EH (cell line): ENCODE data around the gene TSPAN4.
A peak's percentile ranks its signal among the peaks of the same experiment; 100 is the strongest.

Experiments used
- DNase-seq: peaks from one replicate; pipeline ENCODE4 v3.0.0-alpha.2; 2015; ENCODE audit warnings: low read depth

Gene TSPAN4

DNA sequence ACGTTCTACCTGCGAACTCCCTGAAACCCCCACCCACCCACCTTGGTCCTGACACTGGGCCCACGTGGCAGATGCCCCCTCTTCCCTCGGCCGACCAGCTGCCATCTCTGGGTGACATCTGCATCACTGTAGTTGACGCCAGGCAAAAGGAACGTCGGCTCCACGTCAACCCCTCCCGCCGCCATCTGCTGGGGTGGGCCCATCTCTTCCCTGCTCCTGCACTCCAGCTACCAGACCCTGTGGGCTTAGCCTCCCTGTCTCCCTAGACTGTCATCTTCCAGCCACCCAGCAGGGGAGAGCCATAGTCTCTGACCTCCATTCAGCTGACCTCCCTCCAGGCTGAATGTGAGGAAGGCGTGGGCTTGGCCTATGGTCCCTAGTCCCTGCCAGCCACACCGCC lies 46.6 kb downstream of the TSPAN4 start:
- DNase-seq = no peak

DNA sequence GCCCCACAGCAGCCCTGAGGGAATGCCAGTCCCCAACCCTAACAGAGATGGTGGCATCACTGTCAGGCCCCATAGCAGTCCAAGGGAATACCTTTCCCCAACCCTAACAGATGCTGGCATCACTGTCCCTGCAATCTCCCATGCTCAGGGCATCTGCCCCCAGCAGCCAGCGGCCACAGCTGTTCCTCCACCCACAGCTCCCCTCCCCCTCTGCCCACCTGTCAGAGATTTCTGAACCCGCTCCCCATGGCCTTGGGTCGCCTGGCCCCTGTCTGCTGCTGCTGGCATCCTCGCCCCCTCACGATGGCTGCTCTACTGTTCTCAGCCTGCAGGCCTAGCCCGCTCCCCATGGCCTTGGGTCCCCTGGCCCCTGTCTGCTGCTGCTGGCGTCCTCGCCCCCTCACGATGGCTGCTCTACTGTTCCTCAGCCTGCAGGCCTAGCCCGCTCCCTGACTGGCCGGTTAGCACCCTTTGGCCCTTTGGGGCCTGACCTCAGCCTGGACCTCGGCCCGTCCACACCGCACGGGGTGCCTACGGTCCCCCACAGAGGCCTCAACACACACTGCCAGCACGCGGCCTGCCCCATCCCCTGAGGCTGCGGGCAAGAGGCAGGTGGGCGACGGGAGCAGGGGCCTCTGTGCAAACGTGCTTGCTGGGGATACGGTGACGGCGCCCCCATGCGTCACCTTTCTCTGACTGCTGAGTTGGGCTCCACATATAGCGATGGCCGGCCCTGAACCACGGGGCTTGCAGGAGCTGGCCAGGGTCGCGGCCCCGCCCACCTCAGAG lies 47.2 kb downstream of the TSPAN4 start:
- DNase-seq = no peak

DNA sequence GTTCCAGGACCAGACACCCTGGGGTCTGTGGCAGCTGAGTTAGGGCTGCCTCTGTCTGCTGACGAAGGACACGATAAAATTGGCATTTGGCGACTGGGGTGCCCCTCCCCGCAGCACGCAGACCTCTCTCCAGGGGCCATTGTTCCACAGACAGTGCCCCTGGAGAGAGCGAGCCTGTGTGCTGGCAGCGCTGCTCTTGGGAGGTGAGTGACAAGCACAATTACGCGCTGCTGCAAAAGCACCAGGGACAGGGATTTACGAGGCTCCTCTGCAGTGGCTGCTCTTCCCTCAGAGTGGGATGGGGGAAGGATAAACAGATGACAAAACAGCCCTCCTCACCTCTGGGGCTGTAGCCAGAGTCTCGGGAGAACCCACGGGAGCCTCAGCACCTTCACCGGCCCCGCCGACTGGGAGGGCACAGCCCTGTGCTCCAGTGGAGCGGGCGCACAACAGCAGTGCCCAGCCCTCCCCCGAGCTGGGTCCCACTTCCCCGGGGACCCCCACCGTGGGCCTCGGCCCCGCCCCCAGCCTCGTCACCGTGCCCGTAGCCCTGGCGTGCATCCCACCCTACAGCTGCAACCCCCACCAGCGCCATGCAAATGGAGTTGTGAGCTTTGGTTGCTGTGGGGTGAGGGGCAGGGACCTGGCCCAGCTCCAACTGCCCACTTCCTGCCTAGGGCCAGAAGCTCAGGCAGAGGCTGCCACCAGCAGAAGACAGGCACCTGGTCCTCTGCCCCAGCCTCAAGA lies 48.3 kb downstream of the TSPAN4 start:
- DNase-seq = no peak

DNA sequence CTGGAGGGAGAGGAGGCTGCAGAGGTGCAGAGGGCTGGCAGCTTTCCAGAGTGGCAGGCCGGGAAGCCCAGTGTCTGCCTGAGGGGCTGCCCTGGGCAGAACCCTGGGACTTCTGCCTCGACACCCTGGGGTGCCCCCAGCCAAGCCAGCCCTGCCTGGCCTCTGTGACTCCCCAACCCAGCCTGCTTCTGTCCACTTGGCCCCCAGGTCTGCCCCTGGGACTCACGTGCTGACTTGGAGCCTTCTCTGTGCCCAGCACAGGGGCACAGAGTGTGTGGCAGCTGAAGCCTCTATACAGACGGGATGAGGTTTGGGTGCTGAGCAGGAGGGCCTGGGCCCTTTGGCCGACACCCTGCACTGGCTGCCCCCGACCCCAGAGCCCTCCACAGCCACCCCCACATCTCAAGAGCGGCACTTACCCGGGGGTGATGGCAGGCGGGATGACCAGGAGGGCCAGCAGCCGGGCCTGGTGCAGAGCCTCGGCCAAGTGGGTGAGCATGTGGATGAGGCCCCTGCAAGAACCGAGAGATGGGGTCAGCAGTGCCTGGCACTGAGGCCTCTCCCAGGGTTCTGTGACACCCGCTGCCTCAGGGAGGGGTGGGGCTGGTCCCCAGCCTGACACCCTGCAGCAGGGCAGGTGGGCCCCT lies 50.5 kb downstream of the TSPAN4 start:
- no peak for DNase-seq

DNA sequence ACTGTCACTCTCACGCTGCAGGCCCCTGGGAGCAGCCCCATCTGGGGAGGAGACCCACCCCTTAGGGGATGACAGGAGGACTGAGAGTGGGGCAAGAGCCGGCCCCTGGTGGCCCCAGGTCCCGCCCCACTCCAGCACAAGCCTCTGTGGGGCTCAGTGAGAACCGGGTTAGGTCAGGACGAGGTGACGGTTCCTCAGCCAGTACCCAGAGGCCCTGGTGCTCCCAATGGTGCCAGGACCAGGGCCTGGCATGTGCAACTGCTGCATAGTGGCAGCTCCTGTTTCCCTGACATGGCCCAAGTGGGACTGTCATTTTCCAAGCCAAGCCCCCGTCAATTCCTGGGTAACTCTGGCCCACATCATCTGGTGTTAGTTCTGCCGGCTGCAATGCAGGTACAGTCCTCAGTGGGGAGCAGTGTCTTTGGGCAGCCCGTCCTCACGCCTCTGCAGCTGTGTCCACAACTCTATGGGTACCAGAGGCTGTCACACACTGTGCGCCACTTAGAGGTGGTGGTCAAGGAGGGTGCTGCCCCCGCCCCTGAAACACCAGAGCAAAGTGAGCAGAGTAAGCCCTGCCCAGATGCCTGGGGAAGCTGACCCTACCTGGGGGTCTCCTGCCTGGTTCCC lies 52.0 kb downstream of the TSPAN4 start:
- DNase-seq = no peak

DNA sequence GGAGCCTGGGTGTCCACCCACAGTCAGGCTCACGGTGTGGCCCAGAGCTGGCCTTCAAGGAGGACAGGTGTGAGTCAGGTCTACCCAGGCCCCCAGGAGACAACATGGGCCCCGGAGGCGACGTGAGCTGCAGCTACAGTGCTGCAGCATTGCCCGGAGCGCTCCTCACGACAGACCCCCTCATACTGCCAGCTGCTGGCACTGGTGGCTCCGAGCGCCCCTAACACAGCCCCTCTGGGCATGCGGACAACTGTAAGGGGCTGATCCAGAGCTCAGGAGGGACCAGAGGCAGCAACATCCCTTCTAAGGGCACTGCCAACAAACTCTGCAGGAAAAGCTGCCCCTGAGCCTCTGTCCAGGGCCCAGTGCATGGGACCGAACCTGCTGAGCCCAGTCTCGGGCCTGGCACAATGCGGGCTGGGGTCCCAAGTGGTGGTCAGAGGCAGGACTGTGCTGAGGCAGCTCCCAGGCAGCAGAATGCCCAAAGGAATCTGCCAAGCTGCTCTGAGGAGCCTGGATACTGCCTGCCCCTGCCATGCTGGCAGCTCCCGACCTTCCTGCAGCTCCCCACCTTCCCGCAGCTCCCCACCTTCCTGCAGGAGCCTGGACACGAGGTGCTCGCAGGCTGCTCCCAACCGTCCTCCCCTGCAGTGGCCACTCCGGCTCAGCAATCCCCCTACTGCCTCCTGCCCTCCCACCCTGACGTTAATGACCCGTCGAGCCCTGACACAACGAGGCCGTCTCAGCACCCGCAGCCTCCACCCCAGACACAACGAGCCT lies 52.9 kb downstream of the TSPAN4 start:
- no peak for DNase-seq

DNA sequence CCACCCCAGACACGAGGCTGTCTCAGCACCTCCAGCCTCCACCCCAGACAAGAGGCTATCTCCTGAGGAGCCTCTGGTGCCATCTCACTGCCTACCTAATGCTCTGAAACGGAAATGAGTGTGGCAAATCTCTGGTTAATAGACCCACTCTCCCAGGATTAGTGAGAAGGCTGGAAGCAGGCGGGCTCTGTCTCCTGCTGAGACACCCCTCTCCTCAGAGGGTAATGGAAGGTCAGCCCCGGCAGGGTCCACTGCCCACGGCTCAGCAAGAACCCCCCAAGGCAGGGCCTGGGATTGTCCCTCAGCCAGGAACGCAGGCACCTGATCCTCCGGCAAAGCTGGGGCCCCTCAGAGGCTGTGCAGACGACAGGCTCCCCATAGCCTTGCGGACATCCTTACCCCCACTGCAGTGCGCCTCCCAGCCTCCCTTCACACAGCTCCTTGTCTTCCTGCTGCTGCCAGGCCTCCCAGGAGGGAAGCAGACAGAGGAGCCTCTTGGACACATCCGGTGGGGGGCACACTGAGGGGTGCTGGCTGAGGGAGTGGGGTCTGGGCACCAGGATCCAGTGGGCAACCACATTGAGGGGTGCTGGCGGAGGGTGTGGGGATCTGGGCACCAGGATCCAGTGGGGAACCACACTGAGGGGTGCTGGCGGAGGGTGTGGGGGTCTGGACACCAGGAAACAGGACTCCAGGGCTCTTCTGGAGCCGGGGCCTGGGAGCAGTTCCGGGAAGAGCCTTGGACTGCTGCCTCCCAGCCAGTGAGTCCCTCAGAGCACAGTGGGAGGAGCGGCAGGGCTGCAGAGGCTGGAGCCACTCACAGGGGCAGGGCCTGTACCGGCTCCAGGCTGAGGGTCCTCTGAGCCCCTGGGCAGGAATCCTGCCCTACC lies 54.8 kb downstream of the TSPAN4 start:
- DNase-seq = no peak

DNA sequence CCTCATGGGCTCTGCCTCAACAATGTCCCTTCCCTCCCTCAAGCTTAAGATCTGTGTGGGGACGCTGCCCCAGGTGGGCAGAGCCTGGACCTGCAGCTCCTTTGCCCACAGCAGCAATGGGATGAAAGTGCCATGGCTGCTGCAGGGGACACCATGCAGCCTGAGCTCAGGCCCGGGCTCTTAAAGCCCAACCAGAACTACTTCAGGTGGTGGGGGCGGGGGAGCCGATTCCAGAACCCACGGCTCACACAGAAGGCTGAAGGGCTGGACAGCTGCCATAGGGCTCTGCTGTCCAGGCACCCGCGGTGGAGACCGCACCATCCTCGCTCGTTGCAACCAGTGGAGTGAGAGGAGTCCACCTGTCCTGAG lies 55.5 kb downstream of the TSPAN4 start:
- peak; percentile 19 for DNase-seq

DNA sequence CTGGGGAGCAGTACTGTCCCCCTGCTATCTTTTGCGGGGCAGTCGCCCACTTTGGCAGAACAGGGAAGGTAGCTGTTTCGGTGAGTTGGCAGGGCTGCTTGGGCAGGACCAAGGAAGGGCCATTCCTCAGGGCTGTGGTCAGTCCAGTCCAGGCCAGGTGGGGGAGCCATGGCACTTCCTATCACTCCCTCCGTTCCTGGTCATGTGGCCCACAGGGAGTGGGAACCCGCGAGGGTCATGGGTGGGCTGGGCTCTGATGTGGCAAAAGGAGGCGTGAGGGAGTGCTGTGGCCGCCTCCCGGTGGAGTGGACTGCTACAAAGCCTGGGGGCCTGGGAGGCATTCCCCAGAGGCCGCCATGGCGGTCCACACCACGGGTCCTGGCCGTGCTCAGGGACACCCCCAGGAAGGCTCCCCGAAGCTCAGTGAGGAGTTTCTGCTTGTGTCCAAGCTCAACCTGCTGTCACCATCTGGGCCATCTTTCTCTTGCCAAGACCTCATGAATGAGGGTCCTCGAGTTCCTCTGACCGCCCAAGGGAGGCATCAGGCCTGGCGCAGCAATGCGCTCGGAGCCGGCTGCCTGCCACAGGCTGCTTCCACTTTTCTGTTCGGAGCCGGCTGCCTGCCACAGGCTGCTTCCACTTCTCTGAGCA lies 56.0 kb downstream of the TSPAN4 start:
- DNase-seq = peak; percentile 28

DNA sequence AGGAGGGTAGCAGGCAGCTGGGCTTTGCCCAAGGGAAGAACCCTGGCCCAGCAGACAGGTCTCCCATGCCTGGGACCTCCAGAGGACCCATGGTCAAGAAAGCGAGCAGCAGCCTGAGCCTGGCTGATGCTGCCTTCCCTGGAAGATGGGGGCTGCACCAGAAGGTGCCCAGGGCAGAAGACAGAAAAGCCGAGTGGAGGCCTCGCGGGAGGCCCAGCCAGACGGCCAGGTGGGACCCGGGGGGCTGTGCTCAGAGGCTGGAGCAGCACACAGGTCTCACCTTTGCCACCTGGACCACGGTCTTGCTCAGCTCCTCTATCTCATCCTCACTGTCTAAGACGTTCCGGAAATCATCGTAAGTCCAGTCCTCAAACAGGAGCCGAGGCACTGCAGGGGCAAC lies 57.1 kb downstream of the TSPAN4 start:
- DNase-seq = no peak

DNA sequence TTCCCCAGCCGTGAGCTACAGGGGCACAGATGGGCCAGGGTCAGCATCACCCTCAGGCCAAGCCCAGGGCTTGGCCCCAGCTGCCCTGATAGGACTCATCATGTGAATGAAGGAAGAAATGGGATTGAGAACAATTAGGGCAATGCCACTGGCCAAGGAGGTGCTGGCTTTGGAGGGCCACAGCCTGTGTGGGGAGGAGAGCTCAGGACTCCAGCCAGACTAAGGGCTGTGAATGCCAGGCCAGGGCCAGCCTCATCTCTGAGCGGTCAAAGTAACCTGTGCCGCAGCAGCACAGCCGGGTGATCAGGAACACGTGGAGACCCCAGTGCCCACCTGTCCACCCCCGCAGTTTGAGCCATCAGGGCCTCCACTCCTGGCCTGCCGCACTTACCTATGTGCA lies 57.9 kb downstream of the TSPAN4 start:
- no peak for DNase-seq

DNA sequence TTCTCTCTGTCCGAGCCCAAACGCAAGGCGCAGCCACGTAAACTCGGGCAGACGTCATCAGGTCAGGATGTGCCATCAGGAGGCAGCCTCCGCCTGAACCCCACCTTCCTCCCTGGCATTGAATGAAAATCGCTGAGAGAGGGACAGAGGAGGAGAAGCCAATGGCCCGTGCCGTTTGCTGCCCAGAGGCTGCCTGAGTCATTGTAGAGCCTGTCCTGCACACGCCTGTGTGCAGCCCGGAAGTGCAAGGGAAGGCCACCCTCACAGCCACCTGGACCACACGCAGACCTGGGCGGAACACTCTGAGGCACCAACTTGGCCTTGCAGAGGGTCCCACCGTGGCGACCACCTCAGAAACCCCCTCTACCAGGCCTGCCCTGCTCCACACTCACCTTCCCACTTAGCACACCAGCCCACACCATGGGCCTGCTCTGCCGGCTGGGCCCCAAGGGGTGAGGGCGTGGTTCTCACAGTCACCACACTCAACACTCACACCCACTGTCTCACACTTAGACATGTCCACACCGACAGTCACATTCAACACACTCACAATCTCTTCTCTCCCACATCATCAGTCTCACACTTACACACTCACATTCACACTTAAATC lies 58.9 kb downstream of the TSPAN4 start:
- no peak for DNase-seq

DNA sequence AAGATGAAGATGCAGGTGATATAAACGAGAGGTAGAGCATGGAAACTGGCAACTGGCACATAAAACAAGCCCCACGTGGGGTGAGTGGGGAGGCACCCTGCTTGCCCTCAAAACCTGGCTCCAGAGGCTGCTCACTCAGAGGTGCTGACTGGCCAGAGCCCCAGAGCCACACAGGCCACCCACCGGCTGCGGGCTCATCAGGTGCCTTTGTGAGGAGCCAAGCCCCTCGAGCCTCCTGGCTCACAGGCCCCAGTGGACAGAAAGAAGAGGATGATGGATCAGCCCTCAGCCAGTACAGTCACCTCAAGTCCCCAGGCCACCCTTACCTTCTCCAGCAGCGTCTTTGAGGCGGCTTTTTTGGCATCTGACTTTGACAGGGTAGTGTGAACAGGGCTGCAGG lies 61.7 kb downstream of the TSPAN4 start:
- DNase-seq = no peak

DNA sequence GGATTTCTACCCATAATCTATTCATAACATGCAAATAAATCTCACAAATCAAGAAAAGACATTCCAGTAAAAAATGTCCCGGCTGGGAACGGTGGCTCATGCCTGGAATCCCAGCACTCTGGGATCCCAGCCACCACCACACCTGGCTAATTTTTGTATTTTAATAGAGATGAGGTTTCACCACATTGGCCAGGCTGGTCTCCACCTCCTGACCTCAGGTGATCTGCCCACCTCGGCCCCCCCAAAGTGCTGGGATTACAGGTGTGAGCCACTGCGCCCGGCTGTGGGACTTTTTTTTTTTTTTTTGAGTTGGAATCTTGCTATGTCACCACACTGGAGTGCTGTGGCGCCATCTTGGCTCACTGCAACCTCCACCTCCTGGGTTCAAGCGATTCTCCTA lies 63.3 kb downstream of the TSPAN4 start:
- DNase-seq = no peak

DNA sequence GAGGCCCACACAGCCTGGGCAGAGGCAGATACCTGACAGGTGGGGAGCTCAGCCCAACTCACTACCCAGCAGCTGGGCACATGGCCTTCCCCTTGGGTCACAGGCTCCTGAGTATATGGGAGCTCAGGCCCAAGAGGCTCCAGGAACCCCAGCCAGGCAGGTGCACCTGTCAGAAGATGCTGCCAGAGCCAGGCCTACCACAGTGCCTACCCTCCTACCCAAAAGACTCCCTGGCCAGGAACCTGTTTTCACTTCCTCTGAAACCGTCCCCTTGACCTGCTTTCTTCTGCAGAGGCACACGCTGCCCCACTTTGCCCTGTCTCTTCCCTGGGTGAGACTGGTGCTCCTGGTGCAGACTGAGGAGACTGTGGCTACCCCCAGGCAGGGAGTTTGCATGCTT lies 65.0 kb downstream of the TSPAN4 start:
- no peak for DNase-seq

DNA sequence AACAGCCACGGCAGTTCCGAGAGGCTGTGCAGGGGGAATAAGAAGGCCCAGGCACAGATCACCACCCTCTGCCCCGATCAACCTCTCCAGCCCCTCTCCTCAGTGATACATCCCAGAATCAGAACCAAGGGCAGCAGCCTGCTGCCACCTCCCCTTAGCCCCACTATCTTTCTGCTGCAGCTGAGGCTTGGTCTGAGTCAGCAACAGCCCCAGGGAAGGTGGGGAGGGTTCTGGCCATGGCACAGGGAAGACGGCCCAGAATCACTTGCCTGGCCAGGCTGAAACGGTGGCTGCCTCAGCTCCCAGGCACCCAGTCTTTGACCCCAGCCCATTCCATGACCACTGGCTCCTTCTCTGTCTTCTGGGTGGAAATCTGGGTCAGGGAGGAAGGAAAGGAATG lies 65.6 kb downstream of the TSPAN4 start:
- DNase-seq = no peak

DNA sequence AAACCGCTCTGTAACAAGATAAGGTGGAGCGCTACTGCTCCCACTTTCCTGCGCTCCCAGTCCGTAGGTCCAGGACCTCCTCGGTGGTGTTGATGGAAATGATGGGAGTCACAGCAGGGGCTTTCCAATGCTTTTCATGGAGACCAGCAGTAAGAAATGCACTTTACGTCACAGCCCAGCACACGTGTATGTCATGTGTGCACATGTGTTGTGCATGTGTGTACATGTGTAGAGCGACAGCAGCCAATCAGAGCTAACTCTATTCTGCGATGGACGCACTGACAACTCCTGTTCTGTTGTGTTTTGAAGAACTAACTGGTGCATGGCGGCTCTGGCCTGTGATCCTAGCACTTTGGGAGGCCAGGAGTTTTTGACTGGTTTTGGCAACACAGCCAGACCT lies 66.8 kb downstream of the TSPAN4 start:
- DNase-seq = no peak

DNA sequence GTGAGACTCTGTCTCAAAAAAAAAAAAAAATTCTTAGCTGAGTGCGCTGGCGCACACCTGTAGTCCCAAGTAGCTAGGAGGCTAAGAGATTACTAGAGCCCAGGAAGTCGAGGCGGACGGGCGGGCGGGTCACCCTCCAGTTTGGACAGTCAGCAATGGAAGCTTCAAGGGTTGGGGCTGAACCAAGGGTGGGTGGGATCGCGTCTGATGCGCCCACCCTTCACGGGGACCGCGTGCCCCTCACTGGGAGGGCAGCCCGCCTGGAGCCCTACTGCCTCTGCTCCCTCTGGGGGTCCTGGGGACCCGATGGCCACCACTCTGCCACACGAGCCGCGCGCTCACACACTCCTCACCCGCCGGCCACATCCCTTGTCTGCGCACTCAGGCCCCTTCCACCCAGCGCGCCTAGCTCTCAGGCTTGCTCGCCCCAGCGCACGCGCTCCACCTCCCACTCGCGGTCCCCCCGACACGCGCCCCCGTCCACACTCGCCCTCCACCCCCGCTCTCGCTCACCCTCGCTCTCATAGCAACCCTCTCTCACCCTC lies 67.5 kb downstream of the TSPAN4 start:
- no peak for DNase-seq

DNA sequence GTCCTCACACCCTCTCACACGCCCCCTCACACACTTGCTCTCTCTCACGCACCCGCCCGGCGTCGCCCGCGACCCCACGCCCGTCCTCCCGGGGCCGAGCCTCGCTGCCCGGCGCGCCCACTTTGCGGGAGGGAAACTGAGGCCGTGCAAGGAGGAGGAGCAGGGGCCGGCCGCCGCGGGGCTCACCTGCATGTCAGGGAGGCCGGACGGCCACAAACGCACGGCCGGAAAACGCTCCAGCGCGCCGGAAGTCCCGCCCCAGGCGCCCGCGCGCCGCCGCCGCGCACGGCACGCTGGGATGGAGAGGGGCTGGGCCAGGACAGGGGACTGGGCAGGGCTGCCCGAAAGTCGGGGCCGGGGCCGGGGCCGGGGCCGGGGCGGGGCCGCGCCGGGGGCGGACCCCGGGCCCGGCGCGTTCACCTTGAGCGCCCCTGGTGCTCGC lies 68.0 kb downstream of the TSPAN4 start, which contains the start of gene CHID1:
TSS of gene CHID1 (minus strand) at position 222 of the 442 bp plus-strand sequence. CDS start 5,994 bp downstream, outside the sequence.
- DNase-seq = peak; percentile 80
